HG03064 (cell line): ENCODE data around the gene PLEKHG7.
"Not testable (repeated sequence)": the region's sequence is repeated elsewhere in the genome, so short reads cannot be mapped to it uniquely, and the experiment has no call there.

Experiments
- ATAC-seq: cut with Tn5 transposase; IDR thresholded peaks from one replicate; pipeline ENCODE4 v1.9.1; 2021; ENCODE audit warnings: low read depth; ENCODE audit not compliant: unreplicated experiment

PLEKHG7 gene, protein sequence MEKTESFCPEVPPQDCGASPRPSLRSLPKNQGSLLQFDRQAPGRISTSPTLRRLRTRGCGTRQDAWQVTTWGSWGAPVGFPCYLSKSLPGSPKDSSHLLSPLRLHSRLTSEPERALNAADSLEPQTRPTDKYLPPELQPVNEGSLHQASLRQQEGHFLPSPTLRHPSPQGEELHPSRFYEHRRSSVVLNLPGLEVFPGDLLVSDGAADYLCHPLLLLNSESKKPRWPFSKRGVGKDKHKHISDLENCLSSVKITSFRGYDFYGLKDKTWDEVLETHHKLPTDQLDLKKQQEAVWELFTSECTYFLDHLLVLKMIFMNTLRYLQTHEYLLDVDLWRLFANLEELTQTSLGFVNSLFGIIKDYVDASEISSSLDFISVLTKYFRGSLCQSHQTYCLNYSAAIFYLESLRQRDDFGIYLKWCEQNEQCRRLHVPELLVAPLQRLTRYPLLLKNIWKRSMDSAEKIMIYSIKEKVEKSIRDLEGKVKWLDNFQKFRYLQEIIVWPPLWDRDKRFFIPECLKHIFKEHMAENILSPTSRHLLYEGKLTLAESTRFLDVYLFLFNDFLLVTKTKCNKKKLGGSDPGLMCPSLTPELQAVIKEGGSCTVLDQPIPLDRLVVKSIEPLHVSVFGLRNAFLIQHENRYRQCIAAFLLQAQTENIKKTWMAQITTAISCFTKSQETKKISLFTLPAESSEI

DNA sequence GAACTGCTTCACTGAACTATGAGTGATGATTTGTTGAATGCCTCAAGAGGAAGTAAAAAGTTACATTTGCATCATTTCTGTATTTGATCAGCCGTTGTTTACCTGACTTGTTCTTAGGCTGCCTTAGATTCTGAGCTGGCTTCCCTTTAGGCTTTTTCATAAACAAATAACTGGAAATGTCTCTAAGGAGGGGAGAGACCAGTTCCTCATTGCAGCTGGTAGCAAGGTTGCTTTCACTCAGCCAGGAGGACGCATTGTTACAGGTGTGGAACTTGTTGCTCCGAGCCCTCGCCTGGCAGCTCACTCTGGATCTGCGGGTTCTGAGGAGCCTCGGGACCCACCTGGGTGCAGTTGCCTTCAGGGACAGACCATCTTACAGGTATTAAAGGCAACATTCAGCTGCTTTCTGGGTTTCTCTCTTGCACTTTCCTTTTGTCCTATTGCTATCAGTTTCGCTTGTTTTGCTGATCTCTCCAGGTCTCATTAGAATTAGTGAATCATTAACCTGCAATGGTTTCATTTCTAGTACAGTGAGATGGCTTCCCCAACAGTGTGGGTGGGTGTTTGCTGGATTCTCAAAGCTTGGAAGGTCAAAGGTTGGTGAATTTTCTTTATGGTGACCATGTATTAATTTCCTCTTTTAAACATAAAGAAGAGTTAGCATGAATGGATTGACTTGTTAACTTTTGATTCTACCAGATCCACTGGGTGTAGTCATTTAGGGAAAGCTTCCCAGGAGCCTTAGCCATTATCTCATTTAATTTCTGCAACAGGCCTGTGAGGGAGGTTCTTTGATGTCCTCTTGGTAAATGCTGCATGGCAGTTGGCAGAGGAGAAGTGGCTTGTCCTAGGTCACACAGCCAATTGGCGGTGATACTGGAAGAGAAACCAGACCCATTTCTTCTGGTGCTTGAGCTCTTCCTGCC is at the start of gene PLEKHG7:
TSS of gene PLEKHG7 (plus strand) at position 236 of the 926 bp plus-strand sequence. CDS start 3,643 bp downstream, outside the sequence.
- ATAC-seq: peak; percentile 91

DNA sequence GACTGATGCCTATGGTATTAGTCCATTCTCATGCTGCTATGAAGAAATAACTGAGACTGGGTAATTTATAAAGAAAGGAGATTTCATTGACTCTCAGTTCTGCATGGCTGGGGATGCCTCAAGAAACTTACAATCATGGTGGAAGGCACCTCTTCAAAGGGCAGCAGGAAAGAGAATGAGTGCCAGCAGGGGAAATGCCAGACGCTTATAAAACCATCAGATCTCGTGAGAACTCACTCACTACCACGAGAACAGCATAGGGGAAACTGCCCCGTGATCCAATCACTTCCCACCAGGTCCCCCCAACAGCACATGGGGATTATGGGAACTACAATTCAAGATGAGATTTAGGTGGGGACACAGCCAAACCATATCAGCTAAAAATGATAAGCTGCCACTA is 48.5 kb upstream of the PLEKHG7 start:
- ATAC-seq: not testable (repeated sequence)

DNA sequence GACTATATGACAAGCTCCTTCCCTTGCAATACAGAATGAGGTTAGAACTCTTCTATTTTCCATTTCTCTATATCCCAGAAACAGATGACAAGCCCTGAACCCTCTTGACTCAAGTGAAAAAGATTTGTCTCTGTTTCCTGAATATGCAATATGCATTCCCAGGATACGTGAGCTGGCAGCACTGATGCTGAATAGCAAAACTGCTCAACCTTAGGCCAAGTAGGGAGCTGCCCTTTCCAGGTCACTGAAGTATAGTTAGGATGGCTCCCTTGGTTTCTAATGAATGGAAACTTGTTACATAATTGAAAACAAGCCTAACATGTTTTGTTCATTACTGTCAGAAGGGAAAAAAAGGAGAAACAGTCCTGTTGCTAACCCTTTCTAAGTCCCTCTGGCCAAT is 47.9 kb upstream of the PLEKHG7 start:
- no peak for ATAC-seq

DNA sequence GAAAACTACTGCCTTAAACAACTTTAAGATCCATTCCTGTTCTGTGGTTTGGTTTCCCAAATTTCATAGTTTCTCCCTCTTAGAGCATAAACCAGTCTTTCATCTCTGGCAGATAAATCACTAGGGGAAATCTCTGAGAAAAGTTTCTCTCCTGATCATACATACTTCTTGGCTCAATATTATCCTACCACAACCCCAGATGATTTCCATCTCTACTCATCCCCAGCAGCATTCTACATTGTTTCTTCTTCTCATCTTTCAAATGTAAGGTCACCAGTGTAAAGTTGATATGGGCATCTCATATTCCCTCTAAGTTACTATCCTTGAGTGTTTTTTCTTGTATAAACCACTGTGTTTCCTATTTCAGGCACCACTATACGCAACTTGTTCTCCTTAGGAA is 45.9 kb upstream of the PLEKHG7 start:
- no peak for ATAC-seq

DNA sequence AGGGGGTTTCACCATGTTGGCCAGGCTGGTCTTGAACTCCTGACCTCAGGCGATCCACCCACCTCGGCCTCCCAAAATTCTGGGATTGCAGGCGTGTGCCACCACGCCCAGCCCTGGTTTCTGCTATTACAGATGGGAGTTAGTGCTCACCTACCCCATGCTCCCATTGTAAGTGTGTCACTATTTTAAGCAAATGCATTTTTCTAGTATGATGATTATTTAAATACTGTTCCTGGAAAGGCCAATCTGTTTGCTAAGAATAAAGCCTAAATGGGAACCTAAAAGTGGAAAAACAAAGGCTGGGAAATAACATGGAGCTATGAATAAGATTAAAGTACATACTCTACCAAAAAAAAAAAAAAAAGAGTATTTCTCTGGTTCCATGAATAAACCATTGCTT is 45.0 kb upstream of the PLEKHG7 start:
- ATAC-seq: no peak

DNA sequence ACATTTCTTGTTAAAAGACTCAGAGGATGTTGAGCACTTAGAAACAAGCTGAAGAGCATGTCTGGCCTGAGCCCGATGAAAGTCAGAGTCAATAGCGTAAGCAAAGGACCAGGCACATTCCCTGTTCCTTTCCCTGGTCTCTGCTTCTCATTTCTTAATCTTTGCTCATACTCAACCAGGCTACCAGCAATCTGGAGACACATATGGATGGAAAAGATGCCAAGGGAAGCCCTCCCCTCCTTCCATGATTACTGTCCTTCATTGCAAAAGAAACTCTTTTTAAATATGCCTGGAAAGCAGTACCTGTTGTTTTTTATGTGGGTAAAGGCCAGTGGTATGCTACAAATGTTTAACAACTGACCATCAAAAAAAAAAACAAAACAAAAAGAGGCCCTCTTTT is 44.2 kb upstream of the PLEKHG7 start:
- no peak for ATAC-seq

DNA sequence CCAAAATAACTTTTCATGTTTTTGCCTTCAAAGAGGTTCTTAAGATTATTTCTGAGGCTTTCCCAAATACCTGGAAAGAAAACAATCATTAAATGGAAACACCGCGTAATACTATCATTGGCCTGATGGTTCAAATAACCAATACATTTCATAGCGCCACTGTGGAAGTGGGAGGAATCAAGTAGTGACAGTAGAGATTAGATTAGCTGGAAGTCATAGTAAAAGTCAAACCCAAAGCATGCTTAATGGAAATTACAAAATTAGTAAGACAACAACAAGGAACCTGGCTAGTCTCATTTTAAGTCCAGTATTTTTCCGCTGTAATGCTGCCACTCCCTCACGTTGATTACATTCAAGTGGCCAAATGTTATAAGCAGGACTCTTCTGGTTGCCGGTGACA is 41.5 kb upstream of the PLEKHG7 start:
- no peak for ATAC-seq

DNA sequence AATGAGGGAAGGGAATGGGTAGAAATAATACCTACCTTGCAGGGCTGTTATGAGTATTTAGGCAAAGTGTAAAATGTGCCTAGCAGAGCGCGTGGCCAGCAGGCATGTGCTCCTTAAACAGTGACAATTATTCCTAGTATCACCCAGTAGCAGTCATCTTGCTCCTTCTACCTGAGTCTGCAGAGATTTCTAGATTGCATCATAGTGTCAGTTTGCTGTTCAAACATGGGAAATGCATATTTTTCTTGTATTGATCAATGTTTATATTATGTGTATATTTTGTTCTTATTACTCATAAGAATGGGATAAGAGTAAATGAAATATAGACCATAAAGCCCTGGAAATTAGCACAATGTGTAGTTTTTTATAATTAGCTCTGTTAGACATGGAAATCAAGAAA is 37.3 kb upstream of the PLEKHG7 start:
- no peak for ATAC-seq

DNA sequence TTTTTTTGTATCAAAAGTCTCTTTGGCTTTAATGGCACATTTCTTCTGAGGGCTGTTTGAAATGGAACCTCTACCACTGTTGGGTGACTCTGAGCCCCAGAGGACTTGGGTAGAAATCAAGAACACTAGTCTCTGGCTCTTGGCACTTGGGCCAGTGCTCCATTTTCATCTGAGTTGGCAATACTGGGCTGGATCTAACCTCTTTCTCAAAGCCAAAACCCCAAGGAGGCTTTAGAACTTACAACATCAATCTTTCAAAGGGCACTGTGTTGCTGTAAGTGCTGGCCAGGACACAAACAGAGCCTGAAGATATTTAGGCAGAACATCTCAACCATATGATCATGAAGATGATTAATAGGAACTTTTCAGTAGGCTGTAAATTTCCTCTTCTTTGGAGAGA is 34.0 kb upstream of the PLEKHG7 start:
- no peak for ATAC-seq

DNA sequence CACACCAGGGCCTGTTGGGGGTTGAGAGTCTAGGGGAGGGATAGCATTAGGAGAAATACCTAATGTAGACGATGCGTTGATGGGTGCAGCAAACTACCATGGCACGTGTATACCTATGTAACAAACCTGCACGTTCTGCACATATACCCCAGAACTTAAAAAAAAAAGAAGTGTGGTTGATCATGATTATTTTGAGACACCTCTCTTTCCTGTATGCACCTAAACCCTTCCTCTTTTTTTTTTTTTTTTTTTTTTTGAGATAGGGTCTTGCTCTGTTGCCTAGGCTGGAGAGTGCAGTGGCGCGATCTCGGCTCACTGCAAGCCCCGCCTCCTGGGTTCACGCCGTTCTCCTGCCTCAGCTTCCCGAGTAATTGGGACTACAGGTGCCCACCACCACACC is 31.3 kb upstream of the PLEKHG7 start:
- not testable (repeated sequence) for ATAC-seq

DNA sequence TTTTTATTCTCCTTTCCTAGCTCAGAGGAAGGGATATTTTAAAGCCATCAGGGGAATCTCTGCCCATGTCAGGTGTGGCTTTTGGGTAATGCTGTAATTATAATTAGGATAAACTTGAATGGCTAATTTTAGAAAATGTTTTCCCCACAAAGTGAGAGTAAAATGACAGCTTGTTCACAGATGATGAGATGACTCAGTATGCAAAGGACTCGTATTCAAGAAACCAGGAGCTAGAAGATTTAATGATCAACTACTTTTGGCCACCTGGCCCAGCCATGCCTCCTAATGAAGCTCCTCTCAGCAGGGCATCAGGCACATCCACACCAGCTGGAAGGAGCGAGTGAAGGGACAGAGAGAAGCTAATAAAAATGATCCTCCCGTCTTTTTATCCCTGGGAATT is 29.0 kb upstream of the PLEKHG7 start:
- peak; percentile 82 for ATAC-seq

DNA sequence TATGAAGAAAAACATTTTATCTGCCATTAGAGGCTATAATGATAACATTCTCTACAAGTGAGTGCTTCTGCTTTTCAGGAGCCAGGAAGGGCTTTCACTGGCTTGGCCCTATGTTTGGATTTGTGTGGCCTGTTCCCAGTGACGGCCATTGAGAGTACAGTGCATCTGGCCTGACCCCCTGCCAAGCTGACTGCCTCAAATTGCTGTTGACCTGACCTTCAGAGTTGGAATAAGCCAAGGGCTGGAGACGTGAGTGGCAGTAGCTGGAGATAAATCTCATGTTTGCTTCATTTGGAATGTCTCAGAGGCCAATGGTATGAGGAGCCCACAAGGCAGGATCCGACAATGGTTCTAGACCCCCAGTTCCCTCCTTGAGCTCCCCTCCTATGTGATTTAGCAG is 28.3 kb upstream of the PLEKHG7 start:
- no peak for ATAC-seq

DNA sequence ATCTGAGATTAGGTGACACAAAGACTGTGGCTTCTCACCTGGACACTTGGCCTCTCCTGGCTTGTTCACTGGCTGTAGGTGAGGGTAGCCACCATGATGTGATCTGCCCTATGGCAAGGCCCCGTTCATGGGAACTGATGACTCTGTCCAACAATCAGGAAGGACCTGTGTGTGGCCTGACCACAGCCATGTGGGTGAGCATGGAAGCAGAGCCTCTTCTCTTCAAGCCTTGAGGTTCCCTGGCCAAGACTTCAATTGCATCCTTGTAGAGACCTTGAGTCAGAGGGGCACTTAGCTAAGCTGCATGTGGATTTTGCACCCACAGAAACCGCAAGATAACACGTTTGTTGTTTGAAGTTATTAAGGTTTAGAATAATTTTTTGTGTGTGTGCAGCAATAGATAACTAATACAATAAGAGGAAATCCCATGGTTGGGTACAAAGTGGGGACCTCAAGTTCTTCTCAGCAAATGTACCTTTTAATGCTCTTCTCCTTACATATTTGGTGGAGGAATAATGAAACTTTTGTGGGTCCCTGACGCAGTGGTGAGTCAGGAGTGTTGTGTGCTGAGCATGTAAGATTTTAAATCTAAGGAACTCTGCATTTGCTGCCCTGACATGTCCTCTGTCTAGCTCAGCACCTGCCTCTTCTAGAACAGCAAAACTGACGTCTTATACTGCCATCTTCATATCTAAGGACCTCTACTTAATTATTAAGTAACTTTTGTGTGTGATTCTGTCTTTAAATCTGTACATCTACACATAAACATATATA is 27.5 kb upstream of the PLEKHG7 start:
- no peak for ATAC-seq

DNA sequence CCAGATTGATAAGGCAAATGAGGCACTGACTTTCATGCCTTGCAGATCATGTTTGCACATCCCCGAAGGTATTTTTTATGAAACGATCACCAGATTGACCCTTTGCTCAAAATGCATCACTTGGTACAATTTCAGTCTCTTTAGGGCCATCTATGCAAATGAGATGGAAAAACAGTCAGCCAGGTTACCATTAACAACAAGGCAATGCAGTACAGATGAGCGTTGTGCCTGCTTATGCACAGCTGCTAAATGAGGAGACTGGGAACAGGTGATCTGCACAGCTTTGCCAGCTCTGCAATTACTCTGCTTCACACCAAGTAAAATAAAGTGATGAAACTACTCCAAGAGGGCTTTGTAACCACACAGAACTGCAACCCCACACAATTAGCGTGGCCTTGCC is 26.1 kb upstream of the PLEKHG7 start:
- ATAC-seq: no peak

DNA sequence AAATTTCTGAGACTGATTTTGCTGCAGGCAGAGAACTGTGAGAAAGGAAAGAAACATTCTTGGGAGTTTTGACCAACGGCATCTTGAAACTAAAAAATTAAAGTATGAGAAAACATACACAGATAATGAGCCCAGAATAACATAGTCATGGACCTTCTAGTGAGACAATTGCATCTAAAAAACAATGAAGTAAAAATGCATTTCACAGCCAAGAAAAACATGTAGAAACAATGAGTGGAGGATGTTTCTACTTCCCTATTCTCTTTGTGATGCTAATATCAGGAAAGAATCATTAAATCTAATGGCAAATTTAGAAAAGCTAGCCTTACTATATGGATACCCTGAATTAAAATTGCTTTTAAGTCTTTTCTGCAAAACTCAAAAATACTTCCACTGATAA is 12.2 kb upstream of the PLEKHG7 start:
- no peak for ATAC-seq

DNA sequence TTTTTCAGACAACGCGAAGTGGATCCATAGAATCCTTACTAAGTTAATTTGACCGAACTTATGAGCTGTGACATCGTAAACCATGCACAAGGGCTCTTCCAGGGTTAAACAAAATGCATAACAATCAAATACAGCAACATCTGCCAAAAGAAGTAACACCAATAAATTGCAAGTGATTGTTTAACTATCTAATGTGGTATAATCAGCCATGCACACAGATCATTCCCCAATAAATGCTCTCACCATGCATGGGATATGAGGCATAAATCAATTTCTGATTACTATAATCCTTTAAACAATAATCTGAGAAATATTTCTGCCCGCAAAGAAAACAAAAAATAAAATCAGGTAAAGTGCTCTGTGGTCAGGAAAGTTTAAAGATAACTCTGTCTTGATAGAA is 7.7 kb upstream of the PLEKHG7 start:
- ATAC-seq: no peak

DNA sequence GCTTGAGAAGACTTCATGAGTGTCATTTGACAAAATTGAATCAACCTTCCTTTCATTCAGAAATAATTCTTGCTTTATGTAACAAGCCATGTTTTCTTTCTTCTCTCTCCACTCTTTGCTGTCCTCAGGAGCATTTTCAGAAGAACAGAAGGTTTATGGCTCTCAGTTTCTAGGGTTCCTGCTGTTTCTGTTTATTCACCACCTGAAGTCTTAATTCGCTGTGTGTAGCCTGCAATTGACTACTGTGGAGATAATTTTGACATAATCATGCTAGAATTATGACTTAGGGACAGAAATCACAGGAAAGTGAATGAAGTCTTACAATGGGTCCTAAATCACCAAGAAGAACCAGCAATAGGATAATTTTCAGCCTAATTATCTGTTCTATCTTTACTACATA is 7.2 kb upstream of the PLEKHG7 start:
- no peak for ATAC-seq

DNA sequence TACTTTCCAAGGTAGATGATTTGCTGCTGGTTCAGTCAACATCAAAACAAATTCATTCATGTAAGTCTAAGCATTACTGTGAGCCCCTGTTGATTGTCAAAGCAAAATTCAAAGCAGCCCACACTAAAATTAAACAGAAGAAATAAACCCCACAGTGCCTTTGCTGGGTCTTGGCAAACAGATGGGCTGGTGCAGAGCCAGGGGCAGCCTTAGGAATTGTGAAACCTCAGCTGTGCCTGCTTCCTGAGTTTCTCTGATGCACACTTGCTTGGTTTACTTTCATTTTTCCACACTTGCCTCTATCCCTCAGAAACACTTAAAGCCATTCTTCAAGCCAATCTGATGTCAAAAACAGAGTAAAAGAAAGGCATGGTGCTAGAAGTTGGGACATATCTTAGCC is 6.6 kb upstream of the PLEKHG7 start:
- ATAC-seq: no peak

DNA sequence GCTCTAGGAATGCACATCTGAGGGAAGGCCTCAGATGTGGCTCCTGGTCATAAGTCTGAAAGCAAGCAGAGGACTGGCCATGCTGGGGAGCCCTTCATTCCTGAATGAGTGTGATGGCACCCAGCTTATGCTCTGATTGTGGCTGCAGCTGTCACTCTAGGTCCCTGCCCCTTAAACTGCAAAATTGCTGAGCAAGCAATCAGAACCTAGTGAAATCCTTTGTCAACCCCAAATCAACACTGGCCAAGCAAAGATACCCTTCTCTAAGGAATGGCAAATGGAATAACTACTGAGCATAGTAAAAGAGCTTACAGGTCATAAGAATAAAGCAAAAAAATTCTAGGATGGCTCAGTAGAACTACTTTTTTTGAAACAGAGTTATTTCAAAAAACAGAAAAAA is 4.3 kb upstream of the PLEKHG7 start:
- no peak for ATAC-seq

DNA sequence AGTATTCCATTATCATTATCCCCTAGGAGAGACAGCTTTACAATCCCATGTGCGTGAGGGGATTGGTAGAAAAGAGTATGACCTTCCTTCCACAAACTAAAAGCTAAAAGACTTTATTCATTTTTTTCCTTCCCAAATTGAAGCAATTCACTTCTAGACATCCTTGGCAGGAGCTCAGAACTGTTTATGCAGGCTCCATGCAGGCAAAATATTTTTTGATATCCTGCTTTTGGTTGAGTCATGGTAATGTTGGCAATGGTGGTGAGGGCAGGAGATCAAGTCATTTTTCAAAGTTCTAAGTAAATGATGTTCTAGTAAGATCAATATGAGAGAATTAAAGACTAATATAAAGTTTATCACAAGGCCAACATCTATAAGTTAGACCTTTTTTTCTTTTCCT is 1.3 kb upstream of the PLEKHG7 start:
- no peak for ATAC-seq
